ENCODE data around the gene FCGR1A.
"Not testable (repeated sequence)": the region's sequence is repeated elsewhere in the genome, so short reads cannot be mapped to it uniquely, and the experiment has no call there.

DNA sequence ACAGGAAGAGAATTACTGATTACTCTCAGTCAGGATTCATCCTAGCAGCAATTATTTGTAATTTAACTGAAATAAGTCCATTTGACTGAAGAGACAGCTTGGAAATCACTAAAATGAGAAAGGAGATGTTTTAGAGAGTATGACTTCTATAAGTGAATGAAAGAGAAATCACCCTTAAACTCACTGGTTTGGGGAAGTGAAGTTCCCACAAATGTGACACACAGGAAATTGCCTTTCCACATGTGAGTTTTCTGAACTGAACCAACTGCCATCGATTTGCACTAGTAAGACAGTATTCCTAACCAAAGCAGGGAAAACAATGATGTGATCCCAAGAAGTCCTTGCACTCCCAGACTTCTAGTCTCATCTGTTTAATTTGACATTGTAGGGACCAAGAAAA lies 13.3 kb upstream of the FCGR1A start:
- TF ChIP-seq, protein P1, sequence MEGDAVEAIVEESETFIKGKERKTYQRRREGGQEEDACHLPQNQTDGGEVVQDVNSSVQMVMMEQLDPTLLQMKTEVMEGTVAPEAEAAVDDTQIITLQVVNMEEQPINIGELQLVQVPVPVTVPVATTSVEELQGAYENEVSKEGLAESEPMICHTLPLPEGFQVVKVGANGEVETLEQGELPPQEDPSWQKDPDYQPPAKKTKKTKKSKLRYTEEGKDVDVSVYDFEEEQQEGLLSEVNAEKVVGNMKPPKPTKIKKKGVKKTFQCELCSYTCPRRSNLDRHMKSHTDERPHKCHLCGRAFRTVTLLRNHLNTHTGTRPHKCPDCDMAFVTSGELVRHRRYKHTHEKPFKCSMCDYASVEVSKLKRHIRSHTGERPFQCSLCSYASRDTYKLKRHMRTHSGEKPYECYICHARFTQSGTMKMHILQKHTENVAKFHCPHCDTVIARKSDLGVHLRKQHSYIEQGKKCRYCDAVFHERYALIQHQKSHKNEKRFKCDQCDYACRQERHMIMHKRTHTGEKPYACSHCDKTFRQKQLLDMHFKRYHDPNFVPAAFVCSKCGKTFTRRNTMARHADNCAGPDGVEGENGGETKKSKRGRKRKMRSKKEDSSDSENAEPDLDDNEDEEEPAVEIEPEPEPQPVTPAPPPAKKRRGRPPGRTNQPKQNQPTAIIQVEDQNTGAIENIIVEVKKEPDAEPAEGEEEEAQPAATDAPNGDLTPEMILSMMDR (IDR thresholded peaks at IDR 0.05), result not testable (repeated sequence)
- TF ChIP-seq POLR2A (IDR thresholded peaks at IDR 0.05), result not testable (repeated sequence)
